HEK293 (cell line): ENCODE results near the gene CYTH3.
"Not testable (repeated sequence)": the region's sequence is repeated elsewhere in the genome, so short reads cannot be mapped to it uniquely, and the experiment has no call there.

Experiments
- CTCF ChIA-PET: fragments of 350-600 bp; formaldehyde crosslinking; extraction: SDS; loops from one replicate; lab custom pipeline; 2021; ENCODE audit warnings: antibody characterized with exemption; lab: Yijun Ruan, JAX
- POLR2A ChIA-PET: fragments of 300-600 bp; formaldehyde crosslinking; extraction: SDS; loops from one replicate; lab custom pipeline; 2020; ENCODE audit warnings: antibody characterized with exemption, inconsistent platforms; lab: Yijun Ruan, JAX
- H3K27ac ChIP-seq: fragments of 200-500 bp; sonication (Bioruptor generic); 2 replicates; pipeline ENCODE4 v1.5.1; 2014; ENCODE audit warnings: low read depth, low read length, control low read depth, inconsistent platforms; ENCODE audit errors: extremely low read depth
- H3K36me3 ChIP-seq, 2 experiments: fragments of 200-500 bp in 1 of 2; sonication (Bioruptor generic) in 1 of 2; 1 replicate in 1 of 2; 2 replicates in 1 of 2; pipeline ENCODE4 v1.5.1; 2014 to 2017; ENCODE audit warnings: inconsistent platforms in 2 of 2, low read length in 2 of 2; ENCODE audit not compliant: control insufficient read depth in 2 of 2, insufficient read depth in 1 of 2
- H3K4me1 ChIP-seq: fragments of 200-500 bp; sonication (Bioruptor generic); 2 replicates; pipeline ENCODE4 v1.5.1; 2014; ENCODE audit warnings: mild to moderate bottlenecking, low read length, inconsistent platforms; ENCODE audit not compliant: control insufficient read depth, insufficient read depth
- H3K4me3 ChIP-seq: 2 replicates; pipeline ENCODE4 v1.5.1; 2011; ENCODE audit warnings: low read depth, mild to moderate bottlenecking, control low read depth, low read length, moderate library complexity
- H3K9me3 ChIP-seq: fragments of 200-500 bp; sonication (Bioruptor generic); 2 replicates; pipeline ENCODE4 v1.5.1; 2014; ENCODE audit warnings: low read depth, low read length, inconsistent platforms; ENCODE audit not compliant: control insufficient read depth, insufficient read depth
- HIC1 ChIP-seq: fragments of 450-650 bp; formaldehyde crosslinking; IDR thresholded peaks from 2 replicates; pipeline ENCODE4 v1.5.1; 2016; ENCODE audit warnings: missing biosample characterization, missing genetic modification characterization
- OSR2 ChIP-seq: fragments of 450-650 bp; formaldehyde crosslinking; IDR thresholded peaks from 2 replicates; pipeline ENCODE4 v1.5.1; 2016; ENCODE audit warnings: missing biosample characterization, missing genetic modification characterization
- PRDM1 ChIP-seq: fragments of 450-650 bp; formaldehyde crosslinking; IDR thresholded peaks from 2 replicates; pipeline ENCODE4; 2016; ENCODE audit warnings: missing biosample characterization, missing genetic modification characterization
- ZBTB8A ChIP-seq: fragments of 450-650 bp; formaldehyde crosslinking; IDR thresholded peaks from 2 replicates; pipeline ENCODE4 v1.5.1; 2016; ENCODE audit warnings: missing biosample characterization, missing genetic modification characterization
- ZFP69B ChIP-seq: fragments of 450-650 bp; formaldehyde crosslinking; IDR thresholded peaks from 2 replicates; pipeline ENCODE4 v1.5.1; 2016; ENCODE audit warnings: missing biosample characterization, missing genetic modification characterization
- ZNF121 ChIP-seq: fragments of 450-650 bp; formaldehyde crosslinking; IDR thresholded peaks from 2 replicates; pipeline ENCODE4 v1.5.1; 2016; ENCODE audit warnings: missing biosample characterization, missing genetic modification characterization
- ZNF140 ChIP-seq: fragments of 450-650 bp; formaldehyde crosslinking; IDR thresholded peaks from 2 replicates; pipeline ENCODE4 v1.5.1; 2016; ENCODE audit warnings: missing biosample characterization, missing genetic modification characterization
- ZNF157 ChIP-seq: fragments of 450-650 bp; formaldehyde crosslinking; IDR thresholded peaks from 2 replicates; pipeline ENCODE4 v1.5.1; 2016; ENCODE audit warnings: missing biosample characterization, missing genetic modification characterization
- ZNF16 ChIP-seq: fragments of 450-650 bp; formaldehyde crosslinking; IDR thresholded peaks from 2 replicates; pipeline ENCODE4 v1.5.1; 2016; ENCODE audit warnings: low read depth, missing biosample characterization, missing genetic modification characterization
- ZNF169 ChIP-seq: fragments of 450-650 bp; formaldehyde crosslinking; IDR thresholded peaks from 2 replicates; pipeline ENCODE4 v1.5.1; 2016; ENCODE audit warnings: missing biosample characterization, missing genetic modification characterization
- ZNF175 ChIP-seq: fragments of 450-650 bp; formaldehyde crosslinking; IDR thresholded peaks from 2 replicates; pipeline ENCODE4 v1.5.1; 2016; ENCODE audit warnings: missing biosample characterization, missing genetic modification characterization
- ZNF19 ChIP-seq: fragments of 450-650 bp; formaldehyde crosslinking; IDR thresholded peaks from 2 replicates; pipeline ENCODE4; 2016; ENCODE audit warnings: missing biosample characterization, missing genetic modification characterization, low read depth
- ZNF221 ChIP-seq: fragments of 450-650 bp; formaldehyde crosslinking; IDR thresholded peaks from 2 replicates; pipeline ENCODE4 v1.5.1; 2017; ENCODE audit warnings: missing biosample characterization, missing genetic modification characterization, borderline replicate concordance
- ZNF266 ChIP-seq: fragments of 450-650 bp; formaldehyde crosslinking; IDR thresholded peaks from 2 replicates; pipeline ENCODE4 v1.5.1; 2016; ENCODE audit warnings: missing biosample characterization, missing genetic modification characterization, low read depth
- ZNF324 ChIP-seq: fragments of 450-650 bp; formaldehyde crosslinking; IDR thresholded peaks from 2 replicates; pipeline ENCODE4 v1.5.1; 2016; ENCODE audit warnings: missing biosample characterization, missing genetic modification characterization
- ZNF548 ChIP-seq: fragments of 450-650 bp; formaldehyde crosslinking; IDR thresholded peaks from 2 replicates; pipeline ENCODE4 v1.5.1; 2016; ENCODE audit warnings: missing biosample characterization, missing genetic modification characterization
- ZNF629 ChIP-seq: fragments of 450-650 bp; formaldehyde crosslinking; IDR thresholded peaks from 2 replicates; pipeline ENCODE4 v1.5.1; 2017; ENCODE audit warnings: missing biosample characterization, missing genetic modification characterization
- TF ChIP-seq, protein P1 (sequence below): sonication (generic); formaldehyde crosslinking; IDR thresholded peaks from 2 replicates; pipeline ENCODE4 v1.8.1; 2022; ENCODE audit warnings: mild to moderate bottlenecking, moderate library complexity, missing genetic modification reagents

CYTH3 gene

GRCh38 chr7:6305330-6305729 lies 32.9 kb upstream of the CYTH3 start:
- POLR2A ChIA-PET, result no interaction called here
- Histone ChIP-seq H3K4me1 (no peaks in the 10 kb centered on the region), H3K27ac (no peak overlapping the region), H3K9me3 (no peaks in the 10 kb centered on the region), H3K4me3 (no peak overlapping the region), H3K36me3 (no peaks in the 10 kb centered on the region)
- CTCF ChIA-PET, result interaction anchor here (0.6 to 1.2 kb wide), 4 partner anchors 8 to 145 kb away, joined by 3 to 10 read pairs (median 4); no protein-coding TSS in a partner anchor
- no peak for TF ChIP-seq ZNF169 (tag by site-specific recombination)

- H3K4me3 ChIP-seq, POLR2A ChIA-PET, CTCF ChIA-PET, H3K36me3 ChIP-seq, H3K27ac ChIP-seq, H3K4me1 ChIP-seq, H3K9me3 ChIP-seq: not testable (repeated sequence)
These were observed 29.0 kb upstream of the CYTH3 start for GRCh38 chr7:6301446-6301845.

DNA sequence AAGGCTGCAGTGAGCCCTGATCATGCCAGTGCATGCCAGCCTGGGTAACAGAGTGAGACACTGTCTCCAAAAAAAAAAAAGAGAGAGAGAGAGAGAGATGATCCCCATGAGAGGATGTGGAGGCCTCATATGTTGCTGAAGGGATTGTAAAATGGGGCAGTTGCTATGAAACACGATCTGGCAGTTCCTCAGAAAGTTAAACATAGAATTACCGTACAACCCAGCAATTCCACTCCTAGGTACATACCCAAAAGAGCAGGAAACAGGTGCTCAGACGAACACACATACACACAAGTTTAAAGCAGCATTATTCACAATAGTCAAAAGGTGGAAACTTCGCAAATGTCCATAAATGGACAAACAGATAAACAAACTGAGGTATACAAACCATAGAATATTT lies 27.4 kb upstream of the CYTH3 start:
- H3K4me1 ChIP-seq, result no peaks in the 10 kb centered on the region
- peak; percentile 65; the same call in 1 of the 2 replicates for TF ChIP-seq ZNF140
- TF ChIP-seq ZNF324 (tag by site-specific recombination), result no peak
- no peak for TF ChIP-seq ZBTB8A (tag by site-specific recombination)
- TF ChIP-seq, all 188 proteins: peak for 1
- ChIA-PET POLR2A (no interaction called here), CTCF (interaction anchor here (0.7 to 1.1 kb wide), 2 partner anchors 23 to 30 kb away, joined by 3 to 4 read pairs; no protein-coding TSS in a partner anchor)
- no peak overlapping the region for H3K27ac ChIP-seq
- no peak overlapping the region for H3K4me3 ChIP-seq
- H3K36me3 ChIP-seq, result no peaks in the 10 kb centered on the region
- H3K9me3 ChIP-seq, result no peaks in the 10 kb centered on the region

DNA sequence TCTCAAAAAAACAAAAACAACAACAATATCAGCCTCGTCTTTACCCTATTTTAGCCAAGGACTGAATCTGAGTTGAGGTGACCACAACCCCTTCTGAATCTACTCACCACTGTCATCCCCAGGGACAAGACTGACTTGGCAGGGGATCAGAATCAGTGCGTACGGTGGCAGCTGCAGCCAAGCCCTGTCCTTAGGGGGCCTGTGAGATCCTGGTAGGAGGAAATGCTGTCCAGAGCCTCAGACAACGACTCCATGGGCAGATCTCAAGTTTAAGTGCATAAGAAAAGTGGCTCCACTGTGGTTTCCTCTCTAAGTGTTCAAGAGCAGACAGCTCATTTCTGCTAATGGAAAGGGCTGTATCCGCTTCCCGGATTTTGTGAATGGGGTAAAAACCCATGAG lies 22.4 kb upstream of the CYTH3 start:
- TF ChIP-seq ZNF157 (tag by site-specific recombination) (no peak), ZNF175 (tag by site-specific recombination) (no peak), HIC1 (tag by site-specific recombination) (no peak), ZFP69B (tag by site-specific recombination) (no peak), ZNF16 (tag by site-specific recombination) (no peak), ZNF19 (no peak), PRDM1 (tag by site-specific recombination) (no peak), ZNF121 (tag by site-specific recombination) (no peak), ZNF629 (no peak), ZNF548 (tag by site-specific recombination) (no peak), ZNF221 (tag by site-specific recombination) (no peak), ZNF266 (no peak), OSR2 (tag by site-specific recombination) (no peak)
- TF ChIP-seq, protein P1, sequence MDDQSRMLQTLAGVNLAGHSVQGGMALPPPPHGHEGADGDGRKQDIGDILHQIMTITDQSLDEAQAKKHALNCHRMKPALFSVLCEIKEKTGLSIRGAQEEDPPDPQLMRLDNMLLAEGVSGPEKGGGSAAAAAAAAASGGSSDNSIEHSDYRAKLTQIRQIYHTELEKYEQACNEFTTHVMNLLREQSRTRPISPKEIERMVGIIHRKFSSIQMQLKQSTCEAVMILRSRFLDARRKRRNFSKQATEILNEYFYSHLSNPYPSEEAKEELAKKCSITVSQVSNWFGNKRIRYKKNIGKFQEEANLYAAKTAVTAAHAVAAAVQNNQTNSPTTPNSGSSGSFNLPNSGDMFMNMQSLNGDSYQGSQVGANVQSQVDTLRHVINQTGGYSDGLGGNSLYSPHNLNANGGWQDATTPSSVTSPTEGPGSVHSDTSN (CRISPR knock-in tag), result no peak
- Histone ChIP-seq H3K4me3 (no peak overlapping the region), H3K36me3 (no peaks in the 10 kb centered on the region), H3K9me3 (no peaks in the 10 kb centered on the region), H3K27ac (no peak overlapping the region), H3K4me1 (no peaks in the 10 kb centered on the region)
- ChIA-PET CTCF (no interaction called here), POLR2A (interaction anchor here (0.5 kb wide), 1 partner anchor 37 kb away, joined by 3 read pairs; no protein-coding TSS in a partner anchor)
